ENCODE data around the gene BLOC1S5. TPM values are rescaled to one million over a fixed set of nuclear protein-coding genes. Genes with fewer than 3 reads are reported as not detected.

BLOC1S5 gene
- total RNA-seq (10 to 100 TPM; 10.8 to 11.7 TPM), total RNA-seq (13.5 to 22.9 reads per million in 2 donors)

GRCh38 chr6:8063761-8064637 is at the start of gene BLOC1S5:
TSS of gene BLOC1S5 (minus strand) at chr6:8064389. CDS start at chr6:8064376, 13 bp downstream.
- Mint-ChIP-seq H3K4me3 (peak within 1 kb of the TSS; percentile 95), H3K27me3 (no peaks in the 10 kb centered on the region), H3K4me1 (peaks cover 18% of the 10 kb centered on the region), H3K27ac (peak within 1 kb of the TSS; percentile 92), H3K36me3 (ENCODE audit: low read depth) (peaks cover 7% of the 10 kb centered on the region)
- ATAC-seq (peak; percentile 95), DNase-seq (peak; percentile 91 to 92 (median 92))
- no peaks in the 10 kb centered on the region for H3K9me3 ChIP-seq (ENCODE audit: control insufficient read depth, low read length, poor library complexity, severe bottlenecking)

GRCh38 chr6:8113131-8113654 is 49.0 kb upstream of the BLOC1S5 start:
- ATAC-seq (no peak), DNase-seq (no peak)
- H3K9me3 ChIP-seq (ENCODE audit: control insufficient read depth, low read length, poor library complexity, severe bottlenecking), result no peaks in the 10 kb centered on the region
- Mint-ChIP-seq H3K4me3 (no peak overlapping the region), H3K36me3 (ENCODE audit: low read depth) (no peaks in the 10 kb centered on the region), H3K27me3 (peaks cover 27% of the 10 kb centered on the region), H3K4me1 (no peaks in the 10 kb centered on the region), H3K27ac (no peak overlapping the region)

GRCh38 chr6:8110725-8111124 is 46.5 kb upstream of the BLOC1S5 start:
- no peaks in the 10 kb centered on the region for H3K4me1 Mint-ChIP-seq
- no peak for DNase-seq
- ATAC-seq, result no peak
- H3K9me3 ChIP-seq (ENCODE audit: control insufficient read depth, low read length, poor library complexity, severe bottlenecking), result no peaks in the 10 kb centered on the region
- H3K27me3 Mint-ChIP-seq, result peaks cover 50% of the 10 kb centered on the region
- peaks cover 2% of the 10 kb centered on the region for H3K36me3 Mint-ChIP-seq (ENCODE audit: low read depth)
- no peak overlapping the region for H3K4me3 Mint-ChIP-seq
- no peak overlapping the region for H3K27ac Mint-ChIP-seq

- ATAC-seq (no peak), DNase-seq (no peak)
- Mint-ChIP-seq H3K4me3 (no peak overlapping the region), H3K4me1 (no peaks in the 10 kb centered on the region), H3K27me3 (peaks cover 50% of the 10 kb centered on the region), H3K27ac (no peak overlapping the region), H3K36me3 (ENCODE audit: low read depth) (peaks cover 2% of the 10 kb centered on the region)
- no peaks in the 10 kb centered on the region for H3K9me3 ChIP-seq (ENCODE audit: control insufficient read depth, low read length, poor library complexity, severe bottlenecking)
Measured at GRCh38 chr6:8110117-8110721, 46.0 kb upstream of the BLOC1S5 start.

GRCh38 chr6:8108759-8109539 is 44.8 kb upstream of the BLOC1S5 start:
- peaks cover 2% of the 10 kb centered on the region for H3K36me3 Mint-ChIP-seq (ENCODE audit: low read depth)
- ATAC-seq, result no peak
- no peak overlapping the region for H3K27ac Mint-ChIP-seq
- H3K4me1 Mint-ChIP-seq, result no peaks in the 10 kb centered on the region
- H3K9me3 ChIP-seq (ENCODE audit: control insufficient read depth, low read length, poor library complexity, severe bottlenecking), result no peaks in the 10 kb centered on the region
- no peak for DNase-seq
- peaks cover 55% of the 10 kb centered on the region for H3K27me3 Mint-ChIP-seq
- no peak overlapping the region for H3K4me3 Mint-ChIP-seq

GRCh38 chr6:8108031-8108660 is 44.0 kb upstream of the BLOC1S5 start:
- no peak overlapping the region for H3K27ac Mint-ChIP-seq

GRCh38 chr6:8105791-8106190 is 41.6 kb upstream of the BLOC1S5 start:
- peaks cover 4% of the 10 kb centered on the region for H3K36me3 Mint-ChIP-seq (ENCODE audit: low read depth)
- DNase-seq (no peak), ATAC-seq (no peak)
- H3K4me1 Mint-ChIP-seq, result peaks cover 13% of the 10 kb centered on the region
- H3K9me3 ChIP-seq (ENCODE audit: control insufficient read depth, low read length, poor library complexity, severe bottlenecking), result no peaks in the 10 kb centered on the region
- H3K4me3 Mint-ChIP-seq, result no peak overlapping the region
- H3K27me3 Mint-ChIP-seq, result peaks cover 47% of the 10 kb centered on the region
- no peak overlapping the region for H3K27ac Mint-ChIP-seq

More at GRCh38 chr6:8108031-8108660, 44.0 kb upstream of the BLOC1S5 start:
- ATAC-seq, result no peak
- Mint-ChIP-seq H3K27me3 (peaks cover 55% of the 10 kb centered on the region), H3K4me3 (no peak overlapping the region), H3K36me3 (ENCODE audit: low read depth) (peaks cover 2% of the 10 kb centered on the region), H3K4me1 (no peaks in the 10 kb centered on the region)
- DNase-seq, result no peak
- no peaks in the 10 kb centered on the region for H3K9me3 ChIP-seq (ENCODE audit: control insufficient read depth, low read length, poor library complexity, severe bottlenecking)

GRCh38 chr6:8103726-8104125 is 39.5 kb upstream of the BLOC1S5 start:
- DNase-seq (no peak), ATAC-seq (no peak)
- H3K4me3 Mint-ChIP-seq, result no peak overlapping the region
- H3K9me3 ChIP-seq (ENCODE audit: control insufficient read depth, low read length, poor library complexity, severe bottlenecking), result no peaks in the 10 kb centered on the region
- H3K27ac Mint-ChIP-seq, result no peak overlapping the region
- H3K4me1 Mint-ChIP-seq, result peaks cover 21% of the 10 kb centered on the region
- H3K27me3 Mint-ChIP-seq, result peaks cover 33% of the 10 kb centered on the region
- peaks cover 4% of the 10 kb centered on the region for H3K36me3 Mint-ChIP-seq (ENCODE audit: low read depth)

- H3K4me1 Mint-ChIP-seq, result peaks cover 21% of the 10 kb centered on the region
- H3K9me3 ChIP-seq (ENCODE audit: control insufficient read depth, low read length, poor library complexity, severe bottlenecking), result no peaks in the 10 kb centered on the region
- DNase-seq (peak; percentile 82 to 96 (median 94)), ATAC-seq (peak; percentile 97)
- peak within 1 kb of the TSS; percentile 91 for H3K27ac Mint-ChIP-seq
- peak within 1 kb of the TSS; percentile 97 for H3K4me3 Mint-ChIP-seq
- H3K27me3 Mint-ChIP-seq, result peaks cover 21% of the 10 kb centered on the region
- peaks cover 4% of the 10 kb centered on the region for H3K36me3 Mint-ChIP-seq (ENCODE audit: low read depth)
Measured at GRCh38 chr6:8102122-8102958, 38.2 kb upstream of the BLOC1S5 start, which contains the start of gene EEF1E1. TSS of gene EEF1E1 (minus strand) at chr6:8102548. CDS start at chr6:8102521, 27 bp downstream.

GRCh38 chr6:8100159-8100854 is 36.1 kb upstream of the BLOC1S5 start:
- H3K4me3 Mint-ChIP-seq, result peak overlapping the region; percentile 33
- ATAC-seq, result no peak
- peaks cover 5% of the 10 kb centered on the region for H3K27me3 Mint-ChIP-seq

GRCh38 chr6:8090650-8091049 is 26.5 kb upstream of the BLOC1S5 start:
- no peak for ATAC-seq
- DNase-seq, result no peak
- no peaks in the 10 kb centered on the region for H3K27me3 Mint-ChIP-seq
- H3K4me1 Mint-ChIP-seq, result peaks cover 5% of the 10 kb centered on the region
- peaks cover 21% of the 10 kb centered on the region for H3K36me3 Mint-ChIP-seq (ENCODE audit: low read depth)
- H3K4me3 Mint-ChIP-seq, result no peak overlapping the region
- H3K9me3 ChIP-seq (ENCODE audit: control insufficient read depth, low read length, poor library complexity, severe bottlenecking), result no peaks in the 10 kb centered on the region
- no peak overlapping the region for H3K27ac Mint-ChIP-seq

More at GRCh38 chr6:8100159-8100854, 36.1 kb upstream of the BLOC1S5 start:
- H3K9me3 ChIP-seq (ENCODE audit: control insufficient read depth, low read length, poor library complexity, severe bottlenecking), result no peaks in the 10 kb centered on the region
- H3K27ac Mint-ChIP-seq, result no peak overlapping the region
- DNase-seq, result no peak
- H3K36me3 Mint-ChIP-seq (ENCODE audit: low read depth), result peaks cover 2% of the 10 kb centered on the region
- H3K4me1 Mint-ChIP-seq, result peaks cover 21% of the 10 kb centered on the region

Data from T-helper 17 cell (primary cell).